ENCODE results near the gene BMS1.
"Not testable (repeated sequence)": the region's sequence is repeated elsewhere in the genome, so short reads cannot be mapped to it uniquely, and the experiment has no call there.

BMS1 gene

GRCh38 chr10:42827201-42827600, 44.6 kb downstream of the BMS1 start:
- peaks cover 4% of the 10 kb centered on the region for H3K4me1 Mint-ChIP-seq
- H3K9me3 Mint-ChIP-seq, result peaks cover 18% of the 10 kb centered on the region
- H3K27ac Mint-ChIP-seq, result no peak overlapping the region
- H3K4me3 Mint-ChIP-seq, result no peak overlapping the region
- TF ChIP-seq CTCF (IDR thresholded peaks at IDR 0.05; ENCODE audit: unreplicated experiment in 3 of 3), result no peak
- H3K27me3 Mint-ChIP-seq (ENCODE audit: low read depth), result no peaks in the 10 kb centered on the region
- H3K36me3 Mint-ChIP-seq (ENCODE audit: low read depth), result peaks cover 85% of the 10 kb centered on the region

DNA sequence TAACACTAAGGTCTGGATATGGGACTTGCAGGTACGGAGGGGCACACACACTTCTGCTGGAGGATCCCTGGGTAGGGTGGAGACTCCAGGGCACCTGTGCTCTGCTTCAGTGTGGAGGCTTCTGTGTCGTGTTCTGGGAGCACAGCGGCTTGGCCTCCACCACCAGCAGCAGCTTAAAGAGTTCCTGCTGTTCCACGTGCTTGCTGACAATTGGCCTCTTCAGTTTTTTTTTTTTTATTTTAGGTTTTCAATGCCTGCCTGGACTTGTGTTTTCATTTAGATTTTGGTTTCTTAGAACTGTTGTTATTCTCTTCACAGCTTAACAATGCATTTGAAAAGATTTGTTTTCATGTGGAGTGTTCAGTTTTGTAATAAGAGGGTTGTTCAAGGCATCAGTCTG, 45.8 kb downstream of the BMS1 start:
- H3K27me3 Mint-ChIP-seq (ENCODE audit: low read depth), result not testable (repeated sequence)
- peaks cover 16% of the 10 kb centered on the region for H3K9me3 Mint-ChIP-seq

DNA sequence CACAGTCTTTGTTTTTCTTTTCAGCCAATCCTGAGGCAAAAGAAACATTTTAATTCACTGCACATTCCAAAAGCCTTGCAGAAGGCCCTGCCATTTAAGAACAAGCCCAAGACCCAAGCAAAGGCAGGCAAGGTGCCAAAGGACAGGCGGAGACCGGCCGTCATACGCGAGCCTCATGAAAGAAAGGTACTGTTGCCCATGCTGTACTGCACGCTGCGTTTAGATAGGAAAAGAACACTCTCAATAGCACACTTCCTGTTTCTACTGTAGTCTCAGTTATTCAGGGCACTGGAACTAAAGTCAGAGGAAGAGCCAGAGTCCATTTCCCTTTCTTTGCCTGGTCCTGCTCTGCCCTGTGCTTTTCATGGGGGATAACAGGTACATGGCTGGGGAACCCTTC, 47.6 kb downstream of the BMS1 start:
- H3K4me3 Mint-ChIP-seq, result no peak overlapping the region
- peaks cover 4% of the 10 kb centered on the region for H3K4me1 Mint-ChIP-seq
- no peaks in the 10 kb centered on the region for H3K27me3 Mint-ChIP-seq (ENCODE audit: low read depth)
- TF ChIP-seq CTCF (IDR thresholded peaks at IDR 0.05; ENCODE audit: unreplicated experiment in 3 of 3), result no peak
- H3K36me3 Mint-ChIP-seq (ENCODE audit: low read depth), result peaks cover 58% of the 10 kb centered on the region
- peaks cover 5% of the 10 kb centered on the region for H3K9me3 Mint-ChIP-seq
- H3K27ac Mint-ChIP-seq, result no peak overlapping the region

More for the DNA sequence above, 45.8 kb downstream of the BMS1 start:
- peaks cover 76% of the 10 kb centered on the region for H3K36me3 Mint-ChIP-seq (ENCODE audit: low read depth)
- not testable (repeated sequence) for H3K4me1 Mint-ChIP-seq, H3K4me3 Mint-ChIP-seq, H3K27ac Mint-ChIP-seq

DNA sequence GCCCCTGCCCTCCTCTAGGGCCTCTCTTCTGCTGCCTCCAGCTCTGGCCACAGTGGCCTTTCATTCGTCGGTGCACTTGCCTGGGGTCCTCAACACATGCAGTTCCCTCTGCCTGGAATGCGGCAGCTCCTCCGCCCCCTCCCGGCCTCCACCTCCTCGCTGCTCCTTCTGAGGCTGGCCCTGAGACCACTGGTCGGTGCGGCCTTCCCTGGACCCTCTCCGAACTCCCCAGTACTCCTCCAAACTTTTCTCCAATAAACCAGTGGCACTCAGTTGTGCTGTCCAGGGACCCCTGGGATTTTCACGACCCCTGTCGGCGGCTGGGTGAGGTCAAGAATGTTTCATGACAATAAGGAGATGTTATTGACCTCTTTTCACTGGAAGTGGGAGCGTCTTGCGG, 53.5 kb downstream of the BMS1 start:
- H3K9me3 Mint-ChIP-seq, result no peaks in the 10 kb centered on the region
- no peaks in the 10 kb centered on the region for H3K4me1 Mint-ChIP-seq
- no peaks in the 10 kb centered on the region for H3K27me3 Mint-ChIP-seq (ENCODE audit: low read depth)
- no peak overlapping the region for H3K27ac Mint-ChIP-seq
- no peak overlapping the region for H3K4me3 Mint-ChIP-seq
- peaks cover 12% of the 10 kb centered on the region for H3K36me3 Mint-ChIP-seq (ENCODE audit: low read depth)
- TF ChIP-seq CTCF (IDR thresholded peaks at IDR 0.05; ENCODE audit: unreplicated experiment in 3 of 3), result no peak

GRCh38 chr10:42836771-42837468, 54.3 kb downstream of the BMS1 start:
- Mint-ChIP-seq H3K27me3 (ENCODE audit: low read depth) (no peaks in the 10 kb centered on the region), H3K9me3 (no peaks in the 10 kb centered on the region)
- no peak for TF ChIP-seq CTCF (IDR thresholded peaks at IDR 0.05; ENCODE audit: unreplicated experiment in 3 of 3)

GRCh38 chr10:42844810-42845209, 62.2 kb downstream of the BMS1 start:
- H3K27ac Mint-ChIP-seq; H3K4me3 Mint-ChIP-seq; H3K36me3 Mint-ChIP-seq (ENCODE audit: low read depth); H3K4me1 Mint-ChIP-seq; H3K9me3 Mint-ChIP-seq; H3K27me3 Mint-ChIP-seq (ENCODE audit: low read depth): not testable (repeated sequence)

More at GRCh38 chr10:42836771-42837468, 54.3 kb downstream of the BMS1 start:
- Mint-ChIP-seq H3K4me1 (no peaks in the 10 kb centered on the region), H3K4me3 (no peak overlapping the region), H3K36me3 (ENCODE audit: low read depth) (peaks cover 5% of the 10 kb centered on the region), H3K27ac (no peak overlapping the region)

- not testable (repeated sequence) for H3K27ac Mint-ChIP-seq; H3K36me3 Mint-ChIP-seq (ENCODE audit: low read depth); H3K4me3 Mint-ChIP-seq; H3K9me3 Mint-ChIP-seq; H3K4me1 Mint-ChIP-seq
- peaks cover 12% of the 10 kb centered on the region for H3K27me3 Mint-ChIP-seq (ENCODE audit: low read depth)
Observed at GRCh38 chr10:42847261-42847660, 64.7 kb downstream of the BMS1 start.

Measured in nephron (organoid).